Measurements from ENCODE around the gene ZNF587B.

The ZNF587B gene

DNA sequence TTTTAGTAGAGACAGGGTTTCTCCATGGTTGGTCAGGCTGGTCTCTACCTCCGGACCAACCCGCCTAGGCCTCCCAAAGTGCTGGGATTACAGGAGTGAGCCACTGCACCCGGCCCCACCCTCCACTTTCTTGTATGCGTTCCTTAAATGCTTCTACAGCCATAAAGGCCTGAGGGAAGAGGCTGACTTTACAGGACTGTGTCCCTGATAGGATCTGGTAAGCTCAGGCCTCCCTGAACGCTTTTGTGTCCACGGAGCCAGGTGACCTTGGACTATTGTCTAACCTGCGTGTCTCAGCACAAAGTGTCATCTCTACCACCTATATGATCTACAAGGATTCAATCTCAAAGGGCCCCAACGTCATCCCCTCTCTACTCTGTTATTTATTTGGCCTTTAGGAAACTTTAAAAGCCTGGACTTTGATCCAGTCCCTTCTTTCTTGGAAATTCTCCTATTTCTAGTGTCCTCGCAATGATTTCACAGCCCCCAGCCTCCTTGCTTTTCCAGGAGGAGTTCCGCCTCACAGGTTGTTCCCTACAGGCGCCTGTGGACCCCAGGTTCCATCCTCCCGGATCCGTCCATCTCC, 16.1 kb upstream of the ZNF587B start:
- in situ Hi-C loops (cut with MboI; ENCODE audit: low pct_unique_long_range_greater_than_20kb, low sequenced_read_pairs, unreplicated experiment): no loop called here
- TF ChIP-seq, protein P1, sequence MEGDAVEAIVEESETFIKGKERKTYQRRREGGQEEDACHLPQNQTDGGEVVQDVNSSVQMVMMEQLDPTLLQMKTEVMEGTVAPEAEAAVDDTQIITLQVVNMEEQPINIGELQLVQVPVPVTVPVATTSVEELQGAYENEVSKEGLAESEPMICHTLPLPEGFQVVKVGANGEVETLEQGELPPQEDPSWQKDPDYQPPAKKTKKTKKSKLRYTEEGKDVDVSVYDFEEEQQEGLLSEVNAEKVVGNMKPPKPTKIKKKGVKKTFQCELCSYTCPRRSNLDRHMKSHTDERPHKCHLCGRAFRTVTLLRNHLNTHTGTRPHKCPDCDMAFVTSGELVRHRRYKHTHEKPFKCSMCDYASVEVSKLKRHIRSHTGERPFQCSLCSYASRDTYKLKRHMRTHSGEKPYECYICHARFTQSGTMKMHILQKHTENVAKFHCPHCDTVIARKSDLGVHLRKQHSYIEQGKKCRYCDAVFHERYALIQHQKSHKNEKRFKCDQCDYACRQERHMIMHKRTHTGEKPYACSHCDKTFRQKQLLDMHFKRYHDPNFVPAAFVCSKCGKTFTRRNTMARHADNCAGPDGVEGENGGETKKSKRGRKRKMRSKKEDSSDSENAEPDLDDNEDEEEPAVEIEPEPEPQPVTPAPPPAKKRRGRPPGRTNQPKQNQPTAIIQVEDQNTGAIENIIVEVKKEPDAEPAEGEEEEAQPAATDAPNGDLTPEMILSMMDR (IDR thresholded peaks at IDR 0.05; ENCODE audit: extremely low read depth, insufficient read depth, missing control alignments): no peak
- no peak for DNase-seq (ENCODE audit: low spot score)

DNA sequence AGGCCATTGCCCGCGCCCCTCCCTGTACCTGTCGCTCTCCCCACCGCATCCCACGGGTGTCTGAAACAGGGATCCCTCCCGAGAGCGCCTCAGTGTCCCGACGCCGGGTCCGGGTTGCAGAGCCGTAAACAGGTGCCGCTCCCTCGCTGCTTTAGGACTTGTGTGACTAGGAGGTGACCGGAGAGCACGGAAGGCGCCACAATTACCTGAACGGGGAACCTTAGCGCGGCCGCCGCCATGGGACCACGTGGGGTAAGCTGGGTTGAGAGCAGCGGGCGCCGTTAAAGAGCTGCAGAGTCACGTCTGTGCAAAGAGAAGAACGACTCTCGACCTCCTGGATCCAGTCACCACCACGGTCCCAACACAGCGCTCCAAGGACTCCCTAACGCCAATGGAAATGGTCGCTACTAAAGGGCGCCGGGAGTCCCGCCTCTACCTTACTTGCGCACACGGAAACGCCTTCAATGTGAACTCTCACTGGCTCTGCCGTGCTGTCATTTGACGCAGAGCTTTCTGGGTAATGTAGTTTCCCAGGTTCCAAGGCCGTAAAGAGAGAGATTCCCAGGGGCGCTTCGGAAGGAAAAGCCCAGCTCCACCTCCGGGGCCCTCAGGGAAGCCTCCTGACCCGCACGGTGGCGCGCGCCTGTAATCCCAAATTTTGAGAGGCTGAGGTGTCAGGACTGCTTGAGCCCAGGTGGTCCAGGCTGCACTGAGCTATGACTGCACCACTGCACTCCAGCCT, 15.4 kb upstream of the ZNF587B start, which contains the start of gene ZNF552:
ZNF552 (minus strand) TSS at position 409 of the 742 bp plus-strand sequence; CDS start at position 239, 170 bp downstream.
- in situ Hi-C loops (cut with MboI; ENCODE audit: low pct_unique_long_range_greater_than_20kb, low sequenced_read_pairs, unreplicated experiment): no loop called here
- TF ChIP-seq, protein P1 (IDR thresholded peaks at IDR 0.05; ENCODE audit: extremely low read depth, insufficient read depth, missing control alignments): no peak
- peak; percentile 80 for DNase-seq (ENCODE audit: low spot score)

DNA sequence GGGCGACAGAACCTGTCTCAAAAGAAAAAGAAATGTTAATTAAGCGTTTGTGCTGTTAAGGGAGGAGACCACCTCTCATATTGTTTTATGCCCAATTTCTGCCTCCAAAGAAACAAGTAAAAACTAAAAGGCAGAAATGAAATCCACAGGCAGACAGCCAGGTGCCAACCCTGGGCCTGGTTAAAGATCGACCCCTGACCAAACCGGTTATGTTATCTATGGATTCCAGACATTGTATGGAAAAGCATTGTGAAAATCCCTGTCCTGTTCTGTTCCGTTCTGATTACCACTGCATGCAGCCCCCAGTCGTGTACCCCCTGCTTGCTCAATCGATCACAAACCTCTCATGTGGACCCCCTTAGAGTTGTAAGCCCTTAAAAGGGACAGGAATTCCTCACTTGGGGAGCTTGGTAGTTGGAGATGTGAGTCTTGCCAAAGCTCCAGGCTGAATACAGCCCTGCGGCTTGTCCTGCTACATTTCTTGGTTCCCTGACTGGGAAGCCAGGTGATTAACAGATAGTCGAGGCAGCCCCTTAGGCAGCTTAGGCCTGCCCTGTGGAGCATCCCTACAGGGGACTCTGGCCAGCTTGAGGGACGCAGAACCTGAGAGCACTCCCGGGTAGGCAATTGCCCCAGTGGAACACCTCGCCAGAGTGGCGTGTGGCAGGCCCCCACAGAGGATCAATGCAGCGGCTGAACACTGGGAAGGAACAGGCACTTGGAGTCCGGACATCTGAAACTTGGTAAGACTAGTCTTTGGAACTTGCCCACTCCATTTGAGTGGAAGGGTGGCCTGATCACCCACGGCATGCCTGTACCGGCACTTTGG, 14.6 kb upstream of the ZNF587B start:
- in situ Hi-C loops (cut with MboI; ENCODE audit: low pct_unique_long_range_greater_than_20kb, low sequenced_read_pairs, unreplicated experiment): no loop called here
- TF ChIP-seq, protein P1 (IDR thresholded peaks at IDR 0.05; ENCODE audit: extremely low read depth, insufficient read depth, missing control alignments): no peak
- DNase-seq (ENCODE audit: low spot score): no peak

DNA sequence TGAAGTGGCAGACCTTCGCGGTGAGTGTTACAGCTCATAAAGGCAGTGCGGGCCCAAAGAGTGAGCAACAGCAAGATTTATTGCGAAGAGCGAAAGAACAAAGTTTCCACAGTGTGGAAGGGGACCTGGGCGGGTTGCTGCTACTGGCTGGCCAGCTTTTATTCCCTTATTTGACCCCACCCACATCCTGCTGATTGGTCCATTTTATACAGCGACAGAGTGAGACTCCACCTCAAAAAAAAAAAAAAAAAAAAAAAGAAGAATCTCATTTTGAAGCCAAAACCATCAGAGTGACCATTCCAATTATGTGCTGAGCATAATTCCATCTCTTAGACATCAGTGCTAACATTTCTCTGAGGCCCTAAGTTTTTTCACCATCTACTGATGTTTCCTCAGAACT, 13.4 kb upstream of the ZNF587B start:
- in situ Hi-C loops (cut with MboI; ENCODE audit: low pct_unique_long_range_greater_than_20kb, low sequenced_read_pairs, unreplicated experiment): no loop called here
- DNase-seq (ENCODE audit: low spot score): no peak
- TF ChIP-seq, protein P1 (IDR thresholded peaks at IDR 0.05; ENCODE audit: extremely low read depth, insufficient read depth, missing control alignments): no peak

DNA sequence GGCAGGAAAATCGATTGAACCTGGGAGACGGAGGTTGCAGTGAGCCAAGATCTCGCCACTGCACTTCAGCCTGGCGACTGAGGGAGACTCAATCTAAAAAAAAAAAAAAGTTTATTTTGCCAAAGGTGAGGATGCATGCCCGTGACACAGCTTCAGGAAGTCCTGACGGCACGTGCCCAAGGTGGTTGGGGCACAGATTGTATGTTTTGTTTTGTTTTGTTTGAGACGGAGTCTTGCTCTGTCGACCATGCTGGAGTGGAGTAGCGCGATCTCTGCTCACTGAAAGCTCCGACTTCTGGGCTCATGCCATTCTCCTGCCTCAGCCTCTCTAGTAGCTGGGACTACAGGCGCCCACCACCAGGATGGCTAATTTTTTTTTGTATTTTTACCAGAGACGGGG, 12.1 kb upstream of the ZNF587B start:
- in situ Hi-C loops (cut with MboI; ENCODE audit: low pct_unique_long_range_greater_than_20kb, low sequenced_read_pairs, unreplicated experiment): no loop called here
- DNase-seq (ENCODE audit: low spot score): no peak
- TF ChIP-seq, protein P1 (IDR thresholded peaks at IDR 0.05; ENCODE audit: extremely low read depth, insufficient read depth, missing control alignments): no peak

DNA sequence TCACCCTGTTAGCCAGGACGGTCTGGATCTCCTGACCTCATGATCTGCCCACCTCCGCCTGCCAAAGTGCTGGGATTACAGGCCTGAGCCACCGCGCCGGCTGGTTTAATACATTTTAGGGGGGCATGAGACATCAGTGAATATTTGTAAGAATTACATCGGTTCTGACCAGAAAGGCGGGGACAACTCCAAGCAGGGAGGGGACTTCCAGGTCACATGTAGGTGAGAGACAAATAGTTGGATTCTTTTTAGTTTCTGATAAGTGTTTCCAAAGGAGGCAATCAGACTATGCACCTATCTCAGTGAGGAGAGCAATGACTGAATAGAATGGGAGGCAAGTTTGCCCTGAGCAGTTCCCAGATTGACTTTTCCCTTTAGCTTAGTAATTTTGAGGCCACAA, 11.7 kb upstream of the ZNF587B start:
- no peak for DNase-seq (ENCODE audit: low spot score)
- TF ChIP-seq, protein P1 (IDR thresholded peaks at IDR 0.05; ENCODE audit: extremely low read depth, insufficient read depth, missing control alignments): no peak
- in situ Hi-C loops (cut with MboI; ENCODE audit: low pct_unique_long_range_greater_than_20kb, low sequenced_read_pairs, unreplicated experiment): no loop called here

Measured in GM13977 (cell line).